ENCODE data around the gene FGD5.

- TF ChIP-seq NRF1 (IDR thresholded peaks at IDR 0.05; ENCODE audit: low read depth, low read length) (no peak), CTCF (IDR thresholded peaks at IDR 0.05) (no peak), FOXJ3 (CRISPR knock-in tag; IDR thresholded peaks at IDR 0.05) (no peak), EZH2phosphoT487 (IDR thresholded peaks at IDR 0.05; ENCODE audit: borderline replicate concordance, low read depth) (no peak)
These were observed 104.7 kb downstream of the FGD5 start for GRCh38 chr3:14923476-14923875.

Data from SK-N-SH (cell line).